NB4 (cell line): Measurements from ENCODE around the gene KLHL30.
"Not testable (repeated sequence)": the region's sequence is repeated elsewhere in the genome, so short reads cannot be mapped to it uniquely, and the experiment has no call there.

ENCODE experiments used
- DNase-seq: peaks from one replicate; pipeline ENCODE4 v3.0.0; 2010; ENCODE audit warnings: low read depth
- H3K4me3 ChIP-seq: one replicate; pipeline ENCODE4 v1.5.1; 2011; ENCODE audit warnings: mild to moderate bottlenecking, low read depth, low read length, moderate library complexity
- MYC ChIP-seq: IDR thresholded peaks from 2 replicates; pipeline ENCODE4 v1.6.1; 2011; ENCODE audit warnings: low read depth, low read length
- POLR2A ChIP-seq: IDR thresholded peaks from 2 replicates; pipeline ENCODE4 v1.6.1; 2011; ENCODE audit warnings: mild to moderate bottlenecking; ENCODE audit not compliant: insufficient read length; ENCODE audit errors: extremely low read depth
- TF ChIP-seq, protein P1 (sequence below): IDR thresholded peaks from one replicate; pipeline ENCODE4 v1.5.1; 2012; ENCODE audit warnings: low read depth, low read length
- TF ChIP-seq, protein P2 (sequence below): IDR thresholded peaks from 2 replicates; pipeline ENCODE4 v1.6.1; 2011; ENCODE audit warnings: low read depth, low read length

Gene KLHL30

GRCh38 chr2:238114851-238115660 lies 23.4 kb upstream of the KLHL30 start:
- DNase-seq: no peak
- no peak overlapping the region for H3K4me3 ChIP-seq
- TF ChIP-seq, protein P1, sequence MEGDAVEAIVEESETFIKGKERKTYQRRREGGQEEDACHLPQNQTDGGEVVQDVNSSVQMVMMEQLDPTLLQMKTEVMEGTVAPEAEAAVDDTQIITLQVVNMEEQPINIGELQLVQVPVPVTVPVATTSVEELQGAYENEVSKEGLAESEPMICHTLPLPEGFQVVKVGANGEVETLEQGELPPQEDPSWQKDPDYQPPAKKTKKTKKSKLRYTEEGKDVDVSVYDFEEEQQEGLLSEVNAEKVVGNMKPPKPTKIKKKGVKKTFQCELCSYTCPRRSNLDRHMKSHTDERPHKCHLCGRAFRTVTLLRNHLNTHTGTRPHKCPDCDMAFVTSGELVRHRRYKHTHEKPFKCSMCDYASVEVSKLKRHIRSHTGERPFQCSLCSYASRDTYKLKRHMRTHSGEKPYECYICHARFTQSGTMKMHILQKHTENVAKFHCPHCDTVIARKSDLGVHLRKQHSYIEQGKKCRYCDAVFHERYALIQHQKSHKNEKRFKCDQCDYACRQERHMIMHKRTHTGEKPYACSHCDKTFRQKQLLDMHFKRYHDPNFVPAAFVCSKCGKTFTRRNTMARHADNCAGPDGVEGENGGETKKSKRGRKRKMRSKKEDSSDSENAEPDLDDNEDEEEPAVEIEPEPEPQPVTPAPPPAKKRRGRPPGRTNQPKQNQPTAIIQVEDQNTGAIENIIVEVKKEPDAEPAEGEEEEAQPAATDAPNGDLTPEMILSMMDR: no peak
- no peak for TF ChIP-seq POLR2A
- no peak for TF ChIP-seq MYC
- TF ChIP-seq, protein P2, sequence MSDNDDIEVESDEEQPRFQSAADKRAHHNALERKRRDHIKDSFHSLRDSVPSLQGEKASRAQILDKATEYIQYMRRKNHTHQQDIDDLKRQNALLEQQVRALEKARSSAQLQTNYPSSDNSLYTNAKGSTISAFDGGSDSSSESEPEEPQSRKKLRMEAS: no peak

GRCh38 chr2:238115709-238116108 lies 22.8 kb upstream of the KLHL30 start:
- DNase-seq, H3K4me3 ChIP-seq: not testable (repeated sequence)

GRCh38 chr2:238116298-238117198 lies 21.9 kb upstream of the KLHL30 start:
- TF ChIP-seq, protein P1: no peak
- TF ChIP-seq, protein P2: no peak
- TF ChIP-seq MYC (no peak), POLR2A (no peak)

GRCh38 chr2:238117199-238118154 lies 21.0 kb upstream of the KLHL30 start:
- DNase-seq: no peak
- H3K4me3 ChIP-seq: no peak overlapping the region
- TF ChIP-seq POLR2A (no peak), MYC (no peak)
- TF ChIP-seq, protein P2: no peak
- TF ChIP-seq, protein P1: no peak

More at GRCh38 chr2:238116298-238117198, 21.9 kb upstream of the KLHL30 start:
- H3K4me3 ChIP-seq: no peak overlapping the region
- DNase-seq: no peak

GRCh38 chr2:238119756-238120462 lies 18.6 kb upstream of the KLHL30 start:
- H3K4me3 ChIP-seq: no peak overlapping the region
- no peak for TF ChIP-seq POLR2A
- TF ChIP-seq, protein P1: no peak
- TF ChIP-seq MYC: no peak
- TF ChIP-seq, protein P2: no peak
- DNase-seq: no peak
